HepG2 (cell line): Measurements from ENCODE around the gene SSNA1. TPM values are rescaled to one million over a fixed set of nuclear protein-coding genes. Genes with fewer than 3 reads are reported as not detected.

Experiments
- AGO1 ChIP-seq: fragments of 200-400 bp; formaldehyde crosslinking; IDR thresholded peaks from 2 replicates; pipeline ENCODE4 v1.6.1; 2017; ENCODE audit warnings: mild to moderate bottlenecking, low read depth, low read length, moderate library complexity; ENCODE audit not compliant: poor library complexity, severe bottlenecking
- BCL6 ChIP-seq: IDR thresholded peaks from 2 replicates; pipeline ENCODE4 v1.6.1; 2016; ENCODE audit warnings: missing genetic modification reagents, missing compliant biosample characterization
- HNF1B ChIP-seq: sonication (generic); formaldehyde crosslinking; IDR thresholded peaks from 2 replicates; pipeline ENCODE4 v1.5.1; 2020; ENCODE audit warnings: mild to moderate bottlenecking, moderate library complexity, missing genetic modification reagents
- LRRFIP1 ChIP-seq: sonication (generic); formaldehyde crosslinking; conservative IDR thresholded peaks from 2 replicates; pipeline ENCODE4 v1.4.0; 2020; ENCODE audit warnings: missing genetic modification reagents
- NR0B2 ChIP-seq: sonication (generic); formaldehyde crosslinking; IDR thresholded peaks from 2 replicates; pipeline ENCODE4 v1.4.0; 2020; ENCODE audit warnings: mild to moderate bottlenecking, missing genetic modification reagents
- PAXIP1 ChIP-seq: sonication (generic); formaldehyde crosslinking; conservative IDR thresholded peaks from 2 replicates; pipeline ENCODE4 v1.4.0; 2020; ENCODE audit warnings: mild to moderate bottlenecking, missing genetic modification reagents, moderate library complexity
- STAG1 ChIP-seq: sonication (generic); formaldehyde crosslinking; IDR thresholded peaks from 2 replicates; pipeline ENCODE4 v1.4.0; 2020; ENCODE audit warnings: missing genetic modification reagents
- XRCC5 ChIP-seq: fragments of 200-400 bp; formaldehyde crosslinking; optimal IDR thresholded peaks from 2 replicates; pipeline ENCODE3; 2017; ENCODE audit warnings: mild to moderate bottlenecking, low read length
- ZNF17 ChIP-seq: sonication (generic); formaldehyde crosslinking; IDR thresholded peaks from 2 replicates; pipeline ENCODE4 v1.5.0; 2020; ENCODE audit warnings: mild to moderate bottlenecking, missing genetic modification reagents
- ZNF263 ChIP-seq: sonication (generic); formaldehyde crosslinking; IDR thresholded peaks from 2 replicates; pipeline ENCODE4 v1.4.0; 2020; ENCODE audit warnings: missing genetic modification reagents
- ZNF350 ChIP-seq: sonication (generic); formaldehyde crosslinking; IDR thresholded peaks from 2 replicates; pipeline ENCODE4 v1.4.0; 2020; ENCODE audit warnings: mild to moderate bottlenecking, low read depth, missing genetic modification reagents, borderline replicate concordance
- ZNF510 ChIP-seq: sonication (generic); formaldehyde crosslinking; IDR thresholded peaks from 2 replicates; pipeline ENCODE4 v1.4.0; 2020; ENCODE audit warnings: low read depth, mild to moderate bottlenecking, missing genetic modification reagents
- ZNF512 ChIP-seq: sonication (generic); formaldehyde crosslinking; IDR thresholded peaks from 2 replicates; pipeline ENCODE4 v1.4.0; 2020; ENCODE audit warnings: mild to moderate bottlenecking, missing genetic modification reagents
- ZNF563 ChIP-seq: sonication (generic); formaldehyde crosslinking; IDR thresholded peaks from 2 replicates; pipeline ENCODE4 v1.8.0; 2022; ENCODE audit warnings: mild to moderate bottlenecking, moderate library complexity, missing genetic modification reagents
- ZNF576 ChIP-seq: sonication (generic); formaldehyde crosslinking; IDR thresholded peaks from 2 replicates; pipeline ENCODE4 v1.4.0; 2020; ENCODE audit warnings: mild to moderate bottlenecking, missing genetic modification reagents
- ZSCAN25 ChIP-seq: sonication (generic); formaldehyde crosslinking; IDR thresholded peaks from 2 replicates; pipeline ENCODE4 v1.8.0; 2022; ENCODE audit warnings: mild to moderate bottlenecking, missing genetic modification reagents
- ZSCAN31 ChIP-seq: sonication (generic); formaldehyde crosslinking; IDR thresholded peaks from 2 replicates; pipeline ENCODE4 v1.5.0; 2020; ENCODE audit warnings: low read depth, mild to moderate bottlenecking, missing genetic modification reagents
- polyA plus RNA-seq, 8 experiments: library from polyadenylated mRNA; depleted of rRNA in 3 of 8; stranded (reverse) in 7 of 8; unstranded in 1 of 8; fragments of >200 nt; fragmentation: Illumina TruSeq in 4 of 8; extraction: Trizol in 4 of 8; gene quantifications; 2 replicates each; pipeline versions ENCODE4 v1.2.1 to v1.2.3, GENCODE V29; 2011 to 2016; ENCODE audit warnings: low read depth in 4 of 8, missing spikeins in 1 of 8, mixed read lengths in 1 of 8; ENCODE audit not compliant: insufficient read depth in 1 of 8
- total RNA-seq, 5 experiments: library from RNA; depleted of rRNA; stranded (reverse); fragments of >200 nt; fragmentation: Illumina TruSeq; extraction: Trizol; gene quantifications; 2 replicates each; pipeline ENCODE4 v1.2.3, GENCODE V29; 2016; ENCODE audit warnings: low read depth in 1 of 5

Gene SSNA1
- total and polyA plus RNA-seq, 2 of the 13 experiments (the other 11 are each of a cell fraction or from before 2014, with no cell fraction given), result 35.9 to 49.4 TPM

GRCh38 chr9:137223078-137223970 is 34.8 kb downstream of the SSNA1 start (continued):
- TF ChIP-seq HNF1B (CRISPR knock-in tag), result peak; percentile 7
- peak; percentile 53; the same call in 1 of the 2 replicates for TF ChIP-seq ZNF563 (CRISPR knock-in tag)
- no peak for TF ChIP-seq ZNF512 (CRISPR knock-in tag)
- 0 out of 2 replicates have a peak, but pooled peaks have one; percentile 8 for TF ChIP-seq STAG1 (CRISPR knock-in tag)
- TF ChIP-seq ZNF510, result 0 out of 2 replicates have a peak, but pooled peaks have one; percentile 27
- peak; percentile 34 for TF ChIP-seq XRCC5
- 0 out of 2 replicates have a peak, but pooled peaks have one; percentile 21 for TF ChIP-seq ZNF576 (CRISPR knock-in tag)
- TF ChIP-seq NR0B2 (CRISPR knock-in tag), result peak; percentile 51; the same call in 1 of the 2 replicates
- no peak for TF ChIP-seq BCL6 (CRISPR knock-in tag)
- peak; percentile 39; the same call in 1 of the 2 replicates for TF ChIP-seq PAXIP1 (CRISPR knock-in tag)
- TF ChIP-seq AGO1, result peak; percentile 94
- TF ChIP-seq ZSCAN31 (CRISPR knock-in tag), result peak; percentile 60; the same call in 1 of the 2 replicates
- TF ChIP-seq ZNF263 (CRISPR knock-in tag), result peak; percentile 11; the same call in 1 of the 2 replicates
- no peak for TF ChIP-seq LRRFIP1 (CRISPR knock-in tag)
- TF ChIP-seq ZNF350 (CRISPR knock-in tag), result 0 out of 2 replicates have a peak, but pooled peaks have one; percentile 17
- TF ChIP-seq ZSCAN25, result peak; percentile 97
- no peak for TF ChIP-seq ZNF17 (CRISPR knock-in tag)
